Osteoblast (primary cell): ENCODE measurements around the gene LRRC58. TPM values are rescaled to one million over a fixed set of nuclear protein-coding genes. Genes with fewer than 3 reads are reported as not detected.

Experiments
- DNase-seq: peaks from one replicate; pipeline ENCODE4 v3.0.0; 2011; ENCODE audit warnings: low spot score, mixed read lengths; ENCODE audit not compliant: insufficient read length; ENCODE audit errors: missing footprints
- H2AFZ ChIP-seq: 2 replicates; pipeline ENCODE4 v1.6.0; 2011; ENCODE audit warnings: mild to moderate bottlenecking, low read length
- H3K27ac ChIP-seq: 2 replicates; pipeline ENCODE4 v1.5.1; 2011; ENCODE audit warnings: mild to moderate bottlenecking, low read depth, low read length, moderate library complexity
- H3K27me3 ChIP-seq: 2 replicates; pipeline ENCODE4 v1.6.0; 2012; ENCODE audit warnings: mild to moderate bottlenecking, control low read depth, inconsistent platforms, low read length, moderate library complexity; ENCODE audit not compliant: insufficient read depth
- H3K36me3 ChIP-seq: 2 replicates; pipeline ENCODE4 v1.5.1; 2011; ENCODE audit warnings: mild to moderate bottlenecking, low read length, control low read depth, moderate library complexity; ENCODE audit not compliant: insufficient read depth
- H3K4me1 ChIP-seq: 2 replicates; pipeline ENCODE4 v1.5.1; 2011; ENCODE audit warnings: mild to moderate bottlenecking, low read length, control low read depth, moderate library complexity; ENCODE audit not compliant: insufficient read depth
- H3K4me2 ChIP-seq: 2 replicates; pipeline ENCODE4 v1.6.0; 2011; ENCODE audit warnings: mild to moderate bottlenecking, low read length; ENCODE audit not compliant: insufficient read depth
- H3K4me3 ChIP-seq: fragments of 200-600 bp; sonication (generic); 3 replicates; pipeline ENCODE4 v1.5.1; 2012; ENCODE audit warnings: mild to moderate bottlenecking, low read length, inconsistent platforms; ENCODE audit not compliant: insufficient read depth
- H3K79me2 ChIP-seq: 2 replicates; pipeline ENCODE4 v1.6.0; 2012; ENCODE audit warnings: mild to moderate bottlenecking, low read length, control low read depth, inconsistent platforms; ENCODE audit not compliant: insufficient read depth
- H3K9me3 ChIP-seq: 2 replicates; pipeline ENCODE4 v1.5.1; 2011; ENCODE audit warnings: low read depth, low read length, control low read depth
- H4K20me1 ChIP-seq: 2 replicates; pipeline ENCODE4 v1.6.0; 2012; ENCODE audit warnings: mild to moderate bottlenecking, low read length, control low read depth; ENCODE audit not compliant: insufficient read depth
- CTCF ChIP-seq: IDR thresholded peaks from 2 replicates; pipeline ENCODE4 v1.5.1; 2011; ENCODE audit warnings: mild to moderate bottlenecking, low read depth, low read length, moderate library complexity; ENCODE audit errors: extremely low read depth
- total RNA-seq: library from RNA; depleted of rRNA; stranded (reverse); fragments of >200 nt; gene quantifications from 2 replicates; pipeline ENCODE4 v1.2.3, GENCODE V29; 2012

The LRRC58 gene
- total RNA-seq, 1 donor: 49.9 TPM

GRCh38 chr3:120344349-120344748 is 4.8 kb downstream of the LRRC58 start:
- no peak overlapping the region for H3K4me2 ChIP-seq
- DNase-seq: peak; percentile 74
- H3K79me2 ChIP-seq: peaks cover 92% of the 10 kb centered on the region
- no peak overlapping the region for H3K27ac ChIP-seq
- H3K27me3 ChIP-seq: no peaks in the 10 kb centered on the region
- H3K36me3 ChIP-seq: peaks cover 6% of the 10 kb centered on the region
- no peak for TF ChIP-seq CTCF
- H3K9me3 ChIP-seq: no peaks in the 10 kb centered on the region
- peaks cover 13% of the 10 kb centered on the region for H3K4me1 ChIP-seq
- H4K20me1 ChIP-seq: peaks cover 35% of the 10 kb centered on the region
- no peak overlapping the region for H2AFZ ChIP-seq
- no peak overlapping the region for H3K4me3 ChIP-seq

GRCh38 chr3:120341658-120342346 is 7.4 kb downstream of the LRRC58 start:
- Histone ChIP-seq H3K4me1 (peaks cover 4% of the 10 kb centered on the region), H3K4me2 (no peak overlapping the region), H2AFZ (no peak overlapping the region), H3K36me3 (peaks cover 6% of the 10 kb centered on the region), H4K20me1 (peaks cover 25% of the 10 kb centered on the region), H3K27me3 (no peaks in the 10 kb centered on the region), H3K27ac (no peak overlapping the region), H3K4me3 (no peak overlapping the region), H3K9me3 (no peaks in the 10 kb centered on the region), H3K79me2 (peaks cover 97% of the 10 kb centered on the region)
- DNase-seq: no peak
- TF ChIP-seq CTCF: no peak

- H3K4me3 ChIP-seq: no peak overlapping the region
- H3K4me2 ChIP-seq: no peak overlapping the region
- no peak overlapping the region for H2AFZ ChIP-seq
- TF ChIP-seq CTCF: no peak
- H4K20me1 ChIP-seq: peaks cover 11% of the 10 kb centered on the region
- no peaks in the 10 kb centered on the region for H3K27me3 ChIP-seq
- no peak for DNase-seq
- H3K9me3 ChIP-seq: no peaks in the 10 kb centered on the region
- H3K27ac ChIP-seq: no peak overlapping the region
- peaks cover 2% of the 10 kb centered on the region for H3K4me1 ChIP-seq
- H3K79me2 ChIP-seq: peaks cover 87% of the 10 kb centered on the region
- peaks cover 5% of the 10 kb centered on the region for H3K36me3 ChIP-seq
These were observed 9.8 kb downstream of the LRRC58 start for GRCh38 chr3:120339362-120339761.

GRCh38 chr3:120338517-120338916 is 10.6 kb downstream of the LRRC58 start:
- Histone ChIP-seq H3K27me3 (no peaks in the 10 kb centered on the region), H3K79me2 (peaks cover 78% of the 10 kb centered on the region), H2AFZ (no peak overlapping the region), H4K20me1 (peaks cover 8% of the 10 kb centered on the region), H3K27ac (no peak overlapping the region), H3K36me3 (peaks cover 5% of the 10 kb centered on the region), H3K4me3 (no peak overlapping the region), H3K9me3 (no peaks in the 10 kb centered on the region), H3K4me1 (no peaks in the 10 kb centered on the region), H3K4me2 (no peak overlapping the region)
- DNase-seq: no peak
- no peak for TF ChIP-seq CTCF
